ENCODE measurements around the gene KATNBL1.
"Not testable (repeated sequence)": the region's sequence is repeated elsewhere in the genome, so short reads cannot be mapped to it uniquely, and the experiment has no call there.

KATNBL1 gene

GRCh38 chr15:34193272-34193671 lies 16.6 kb downstream of the KATNBL1 start:
- not testable (repeated sequence) for DNase-seq

- DNase-seq: no peak
Observed at GRCh38 chr15:34188711-34189110, 21.2 kb downstream of the KATNBL1 start.

GRCh38 chr15:34185666-34186065 lies 24.2 kb downstream of the KATNBL1 start:
- DNase-seq: no peak

- DNase-seq: no peak
Observed at GRCh38 chr15:34182942-34183341, 27.0 kb downstream of the KATNBL1 start.

- no peak for DNase-seq
Observed at GRCh38 chr15:34179234-34179633, 30.7 kb downstream of the KATNBL1 start.

- not testable (repeated sequence) for DNase-seq
Observed at GRCh38 chr15:34165987-34166573, 43.8 kb downstream of the KATNBL1 start.

- no peak for DNase-seq
Observed at GRCh38 chr15:34161329-34161963, 48.5 kb downstream of the KATNBL1 start.

- no peak for DNase-seq
Observed at GRCh38 chr15:34160735-34161134, 49.2 kb downstream of the KATNBL1 start.

GRCh38 chr15:34158355-34158754 lies 51.5 kb downstream of the KATNBL1 start:
- no peak for DNase-seq

GRCh38 chr15:34155859-34156258 lies 54.0 kb downstream of the KATNBL1 start:
- DNase-seq: no peak

GRCh38 chr15:34154725-34155204 lies 55.1 kb downstream of the KATNBL1 start:
- DNase-seq: no peak

GRCh38 chr15:34147371-34148140 lies 62.3 kb downstream of the KATNBL1 start:
- DNase-seq: no peak

- DNase-seq: no peak
Observed at GRCh38 chr15:34133511-34133910, 76.4 kb downstream of the KATNBL1 start.

GRCh38 chr15:34132881-34133280 lies 77.0 kb downstream of the KATNBL1 start:
- DNase-seq: no peak

GRCh38 chr15:34128898-34129297 lies 81.0 kb downstream of the KATNBL1 start:
- DNase-seq: no peak

- no peak for DNase-seq
Observed at GRCh38 chr15:34126522-34126921, 83.4 kb downstream of the KATNBL1 start.

- no peak for DNase-seq
Observed at GRCh38 chr15:34125945-34126344, 84.0 kb downstream of the KATNBL1 start.

- DNase-seq: no peak
Observed at GRCh38 chr15:34124651-34125050, 85.2 kb downstream of the KATNBL1 start.

GRCh38 chr15:34122771-34123183 lies 87.1 kb downstream of the KATNBL1 start:
- DNase-seq: no peak

- not testable (repeated sequence) for DNase-seq
Observed at GRCh38 chr15:34121786-34122185, 88.1 kb downstream of the KATNBL1 start.

GRCh38 chr15:34120420-34120819 lies 89.5 kb downstream of the KATNBL1 start:
- DNase-seq: not testable (repeated sequence)

GRCh38 chr15:34119291-34119690 lies 90.6 kb downstream of the KATNBL1 start:
- no peak for DNase-seq

GRCh38 chr15:34116620-34117019 lies 93.3 kb downstream of the KATNBL1 start:
- DNase-seq: no peak

GRCh38 chr15:34114739-34115138 lies 95.2 kb downstream of the KATNBL1 start:
- DNase-seq: no peak
